Stimulated activated CD4-positive, alpha-beta T cell treated with anti-CD3 and anti-CD28 coated beads, Interleukin-4, amount 100 ng/mL, for 4 hours (primary cell): ENCODE data around the gene CCDC69.
"Not testable (repeated sequence)": the region's sequence is repeated elsewhere in the genome, so short reads cannot be mapped to it uniquely, and the experiment has no call there.

ENCODE experiments used
- DNase-seq, 2 experiments: peaks; one replicate each; pipeline ENCODE4 v3.0.0-alpha.2; 2020

Gene CCDC69

DNA sequence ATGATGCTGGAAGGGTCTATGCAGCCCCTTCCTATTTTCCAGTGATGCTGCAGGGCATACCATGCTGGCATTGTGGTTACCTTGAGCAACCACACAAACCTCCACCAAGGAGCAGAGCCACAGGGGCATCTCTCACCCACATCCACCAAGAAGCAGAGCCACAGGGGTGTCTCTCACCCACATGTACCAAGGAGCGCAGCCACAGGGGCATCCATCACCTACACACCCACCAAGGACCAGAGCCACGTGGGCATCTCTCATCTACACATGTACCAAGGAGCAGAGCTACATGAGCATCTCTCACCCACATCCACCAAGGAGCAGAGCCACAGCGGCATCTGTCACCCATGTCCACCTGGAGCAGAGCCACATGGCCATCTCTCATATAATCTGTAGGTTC is 20.3 kb upstream of the CCDC69 start:
- no peak for DNase-seq

DNA sequence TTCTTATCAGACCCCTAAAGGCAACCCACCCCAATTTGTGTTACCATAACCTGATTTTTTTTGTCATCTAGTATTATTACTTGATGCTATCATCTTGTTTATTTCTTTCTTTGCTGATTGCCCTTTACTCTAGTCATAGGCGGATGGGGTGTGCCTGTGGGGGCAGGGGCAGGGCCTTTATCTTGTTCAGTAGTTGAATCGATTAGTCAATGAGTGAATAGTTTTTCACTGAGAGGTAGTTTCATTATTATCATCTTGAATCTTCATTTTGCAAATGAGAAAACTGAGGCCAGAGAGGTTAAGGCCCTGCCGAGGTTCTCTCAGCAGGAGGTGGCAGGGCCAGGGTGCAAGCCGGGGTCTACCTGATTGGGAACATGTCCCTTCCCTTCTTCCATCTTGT is 19.7 kb upstream of the CCDC69 start:
- DNase-seq: no peak

DNA sequence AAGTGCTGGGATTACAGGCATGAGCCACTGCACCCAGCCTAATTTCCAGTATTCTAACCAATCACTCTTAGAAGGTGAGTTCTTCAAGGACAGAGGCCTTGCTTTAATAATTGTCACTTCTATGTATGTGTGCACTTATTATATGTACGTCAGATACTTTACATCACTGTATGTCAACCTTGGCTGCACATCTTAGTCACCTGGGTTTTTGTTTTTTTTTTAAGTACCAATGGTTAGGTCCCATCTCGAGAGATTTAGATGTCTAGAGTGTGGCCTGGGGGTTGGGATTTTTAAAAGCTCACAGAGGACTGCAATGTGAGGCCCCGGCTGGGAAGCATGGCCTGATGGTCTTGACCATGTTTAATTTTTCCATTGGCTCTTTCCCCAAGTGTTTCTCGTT is 19.2 kb upstream of the CCDC69 start:
- DNase-seq: no peak

DNA sequence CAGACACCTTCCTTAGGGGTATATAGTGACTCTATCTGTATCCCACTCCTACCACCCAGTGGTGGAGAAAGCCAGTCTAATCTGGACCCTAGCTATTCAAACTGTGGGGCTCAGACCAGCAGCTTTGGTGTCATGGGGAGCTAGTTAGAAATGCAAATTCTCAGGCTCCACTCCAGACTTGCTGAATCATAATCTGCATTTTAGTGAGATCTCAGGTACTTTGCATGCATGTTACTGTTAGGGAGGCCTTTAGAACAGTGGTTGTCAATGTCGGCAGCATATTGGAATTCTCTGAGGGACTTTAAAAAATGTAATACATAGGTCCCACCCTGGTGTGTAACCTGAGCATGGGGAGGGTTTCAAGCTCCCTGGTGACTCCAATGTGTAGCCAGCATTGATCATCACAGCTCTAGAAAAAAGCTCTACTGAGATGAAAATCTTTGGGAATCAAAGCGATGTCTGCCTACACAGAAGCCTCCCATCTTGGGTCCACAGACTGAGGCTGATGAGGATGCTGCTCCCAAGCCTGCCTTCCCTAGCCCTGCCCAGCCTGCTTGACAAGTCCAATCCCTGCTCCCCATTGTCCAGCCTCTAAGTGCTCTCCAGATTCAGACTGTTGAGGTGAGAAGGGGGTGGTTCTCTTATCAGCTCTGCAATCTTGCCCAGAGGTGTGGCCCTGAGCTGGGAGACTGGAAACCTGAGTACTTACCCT is 17.2 kb upstream of the CCDC69 start:
- DNase-seq: no peak

DNA sequence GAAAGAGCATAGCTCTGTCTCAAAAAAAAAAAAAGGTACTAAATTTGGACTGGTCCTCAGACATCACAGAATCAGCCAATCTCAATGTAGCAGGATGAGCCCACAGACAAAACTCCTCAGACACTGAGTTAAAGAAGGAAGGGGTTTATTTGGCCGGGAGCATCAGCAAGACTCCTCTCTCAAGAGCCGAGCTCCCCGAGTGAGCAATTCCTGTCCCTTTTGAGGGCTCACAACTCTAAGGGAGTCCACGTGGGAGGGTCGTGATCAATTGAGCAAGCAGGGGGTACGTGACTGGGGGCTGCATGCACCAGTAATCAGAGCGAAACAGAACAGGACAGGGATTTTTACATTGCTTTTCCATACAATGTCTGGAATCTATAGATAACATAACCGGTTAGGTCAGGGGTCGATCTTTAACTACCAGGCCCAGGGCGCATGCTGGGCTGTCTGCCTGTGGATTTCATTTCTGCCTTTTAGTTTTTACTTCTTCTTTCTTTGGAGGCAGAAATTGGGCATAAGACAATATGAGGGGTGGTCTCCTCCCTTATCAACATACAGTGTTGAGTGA is 16.5 kb upstream of the CCDC69 start:
- DNase-seq: not testable (repeated sequence)

DNA sequence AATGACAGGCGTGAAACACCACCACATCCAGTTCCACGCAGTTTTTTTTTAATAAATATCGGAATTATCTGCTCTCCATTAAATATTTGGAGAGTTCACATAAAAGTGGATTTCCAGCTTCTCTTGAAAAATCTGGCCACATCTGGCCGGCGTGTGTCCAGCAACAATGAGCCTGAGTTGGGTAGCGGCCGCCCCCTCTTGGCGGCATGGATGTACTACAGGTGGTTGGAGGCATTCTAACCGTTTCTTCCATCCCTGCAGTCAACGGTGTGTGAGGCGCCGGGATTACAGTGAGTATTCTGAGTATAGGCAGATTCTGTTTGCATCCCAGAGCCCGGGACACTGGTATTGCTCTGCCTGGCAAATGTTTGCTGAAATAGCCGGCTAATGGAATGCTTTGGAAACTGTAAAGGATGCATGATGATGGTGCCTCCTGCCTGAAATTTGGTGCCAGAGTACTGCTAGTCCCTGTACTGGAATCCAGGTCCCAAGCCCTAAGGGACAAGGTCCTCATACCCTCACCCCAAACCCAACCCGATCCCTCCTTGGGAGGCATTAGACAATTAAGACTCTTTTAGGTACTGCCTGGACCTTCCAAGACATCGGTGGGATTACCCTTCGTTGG is 15.5 kb upstream of the CCDC69 start:
- peak; percentile 32 to 57 for DNase-seq

DNA sequence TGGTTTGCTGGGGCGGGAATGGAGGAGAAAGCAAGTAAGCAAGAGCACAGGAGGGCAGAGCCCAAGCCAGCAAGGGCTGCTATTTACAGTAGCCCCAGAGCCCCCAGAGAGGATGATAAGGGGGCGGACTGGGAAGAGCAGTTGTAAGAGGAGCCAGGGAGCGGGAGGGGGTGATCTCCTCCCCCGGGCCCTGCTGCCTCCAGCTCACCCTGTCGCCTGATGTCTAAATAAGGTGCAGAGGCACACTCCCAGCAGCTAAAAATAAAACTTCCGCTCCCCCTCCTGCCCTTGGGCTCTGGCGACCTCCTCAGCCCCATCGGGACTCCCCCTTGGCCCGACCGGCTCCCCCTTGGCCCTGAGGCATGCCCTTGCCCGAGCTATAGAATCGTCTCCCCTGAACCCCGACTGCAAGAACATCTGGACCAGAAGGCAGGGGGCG is 14.4 kb upstream of the CCDC69 start:
- no peak for DNase-seq

DNA sequence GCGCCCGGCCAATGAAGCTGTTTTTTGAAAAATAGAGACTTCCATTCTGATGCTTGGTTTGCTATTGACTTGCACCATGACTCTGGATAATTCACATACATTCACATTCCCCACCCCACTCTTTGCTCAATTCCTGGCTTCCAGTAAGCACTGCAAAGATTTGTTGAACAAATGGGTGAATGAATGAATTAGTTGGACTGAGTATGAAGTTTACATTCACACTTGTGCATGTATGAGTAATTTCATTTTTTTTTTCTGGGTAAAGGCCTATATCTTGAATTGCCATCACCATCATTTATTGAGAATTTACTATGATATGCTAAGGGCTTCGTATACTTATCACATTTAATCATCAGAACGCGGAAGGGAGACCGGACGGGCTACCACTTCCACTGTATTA is 13.8 kb upstream of the CCDC69 start:
- DNase-seq: no peak

DNA sequence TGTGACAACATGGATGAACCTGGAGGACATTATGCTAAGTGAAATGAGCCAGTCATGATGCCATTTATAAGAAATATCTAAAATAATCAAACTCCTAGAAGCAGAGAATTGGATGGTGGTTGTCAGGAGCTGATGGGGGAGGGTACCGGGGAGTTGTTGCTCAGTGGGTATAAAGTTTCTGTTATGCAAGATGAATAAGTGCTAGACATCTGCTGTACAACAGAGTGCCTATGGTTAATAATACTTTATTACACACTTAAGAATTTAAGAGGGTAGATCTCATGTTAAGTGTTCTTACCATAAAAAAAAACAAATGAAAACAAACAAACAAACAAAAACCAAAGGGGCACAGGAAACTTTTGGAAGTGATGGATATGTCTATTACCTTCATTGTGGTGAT is 13.0 kb upstream of the CCDC69 start:
- no peak for DNase-seq

DNA sequence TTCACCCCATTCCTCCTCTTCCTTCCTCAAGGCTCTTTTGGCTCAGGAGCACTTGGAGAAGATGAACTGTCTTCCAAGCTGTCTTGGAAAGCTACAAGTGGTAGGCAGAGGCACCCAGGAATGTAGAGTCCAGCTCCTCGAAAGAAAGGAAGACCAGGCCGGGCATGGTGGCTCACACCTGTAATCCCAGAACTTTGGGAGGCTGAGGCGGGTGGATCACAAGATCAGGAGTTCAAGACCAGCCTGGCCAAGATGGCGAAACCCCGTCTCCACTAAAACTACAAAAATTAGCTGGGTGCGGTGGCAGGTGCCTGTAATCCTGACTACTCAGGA is 11.3 kb upstream of the CCDC69 start:
- DNase-seq: not testable (repeated sequence)

DNA sequence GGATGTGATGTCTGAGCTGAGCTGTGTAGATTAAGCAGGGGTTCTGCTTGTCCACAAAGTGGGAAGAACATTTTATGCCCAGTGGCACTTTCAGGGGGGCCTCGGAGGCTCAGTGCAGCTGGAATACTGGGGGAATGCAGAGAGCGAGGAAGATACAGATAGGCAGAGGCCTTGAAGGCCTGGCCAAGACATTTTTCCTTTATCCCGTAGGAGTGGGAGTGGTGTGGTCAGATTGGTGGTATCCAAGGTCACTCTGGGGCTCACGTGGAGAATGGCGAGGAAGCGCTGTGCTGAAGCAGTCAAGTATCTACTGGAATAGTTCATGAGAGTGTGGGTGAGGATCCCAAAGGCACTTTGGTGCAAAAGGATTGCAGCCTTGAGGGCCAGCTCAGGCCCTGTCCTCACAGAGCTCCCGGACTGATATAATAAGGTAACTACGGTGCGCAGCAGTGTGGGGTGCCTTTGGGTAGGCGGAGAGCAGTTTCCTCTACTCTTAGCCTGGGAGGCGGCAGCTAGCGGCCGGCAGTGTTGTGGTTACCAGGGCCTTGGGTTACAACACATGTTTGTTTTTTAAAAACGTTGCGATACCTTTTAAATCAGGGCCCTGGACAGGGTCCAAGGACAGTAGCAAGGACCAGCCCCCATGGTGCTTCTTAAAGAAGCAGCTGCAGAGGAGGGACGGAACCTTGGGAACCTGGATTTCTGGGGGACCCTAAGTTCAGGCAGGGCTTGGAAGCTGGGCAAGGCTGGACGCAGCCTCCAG is 10.8 kb upstream of the CCDC69 start:
- DNase-seq: no peak

DNA sequence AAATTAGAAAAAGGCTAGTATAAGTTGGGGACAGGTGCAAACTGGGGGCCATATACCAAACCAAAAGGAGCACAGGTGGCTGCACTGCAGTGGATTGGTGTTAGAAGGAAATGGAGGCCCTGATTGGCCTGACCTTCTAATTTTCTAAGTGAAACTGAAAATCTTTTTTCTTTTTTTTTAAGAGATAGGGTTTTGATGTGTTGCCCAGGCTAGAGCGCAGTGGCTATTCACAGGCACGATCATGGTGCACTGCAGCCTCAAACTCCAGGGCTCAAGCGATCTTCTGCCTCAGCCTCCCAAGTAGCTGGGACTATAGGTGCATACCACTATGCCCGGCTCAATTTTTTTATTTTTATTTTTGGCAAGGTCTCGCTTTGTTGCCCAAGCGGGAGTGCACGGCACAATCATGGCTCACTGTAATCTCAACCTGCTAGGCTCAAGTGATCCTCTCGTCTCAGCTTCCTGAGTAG is 9.8 kb upstream of the CCDC69 start:
- no peak for DNase-seq

DNA sequence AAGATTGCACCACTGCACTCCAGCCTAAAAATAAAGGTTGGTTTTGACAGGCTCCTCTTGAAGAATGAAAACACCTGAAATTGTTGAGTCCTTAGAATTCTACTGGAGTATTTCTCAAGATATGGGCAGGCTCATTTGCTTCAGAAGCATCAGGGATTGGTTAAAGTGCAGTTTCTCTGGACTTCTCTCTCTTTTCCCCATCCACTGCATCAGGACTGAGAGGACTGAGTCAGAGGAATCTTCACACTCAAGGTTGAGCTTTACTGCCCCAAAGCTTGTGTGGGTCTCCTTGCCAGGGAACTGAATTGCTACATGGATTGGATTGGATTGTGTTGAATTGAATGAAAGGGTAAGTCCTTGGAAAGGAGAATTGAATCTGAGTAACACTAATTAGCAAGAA is 7.5 kb upstream of the CCDC69 start:
- DNase-seq: no peak

DNA sequence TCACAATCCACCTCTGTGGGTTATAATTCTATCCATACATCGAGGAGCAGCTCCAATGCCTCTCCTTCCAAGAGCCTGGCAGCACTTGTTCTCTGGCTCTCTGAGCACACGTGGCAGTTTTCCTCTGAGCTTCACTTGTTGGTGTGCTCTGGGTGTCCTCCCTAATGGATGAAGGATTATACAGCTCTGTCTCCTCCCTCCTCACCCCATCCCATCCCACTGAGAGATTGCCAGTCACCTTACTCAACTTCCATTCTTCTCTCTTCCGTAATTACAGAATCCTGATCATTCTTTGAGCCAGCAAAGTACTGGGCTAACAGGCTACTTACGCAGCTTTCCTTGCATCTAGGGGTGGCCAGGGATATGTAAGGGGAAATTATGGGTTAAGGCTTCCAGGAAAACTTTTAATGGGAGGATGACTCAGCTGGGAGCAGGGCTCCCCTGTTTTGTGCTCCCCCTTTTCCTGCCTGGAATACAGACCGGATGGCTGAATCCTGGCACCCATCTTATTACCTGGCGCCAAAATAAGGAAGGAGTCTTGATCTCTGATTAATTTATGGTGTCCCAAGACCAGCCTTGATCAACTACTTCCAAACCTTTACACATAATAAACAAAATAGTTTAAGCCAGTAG is 6.3 kb upstream of the CCDC69 start:
- DNase-seq: no peak

DNA sequence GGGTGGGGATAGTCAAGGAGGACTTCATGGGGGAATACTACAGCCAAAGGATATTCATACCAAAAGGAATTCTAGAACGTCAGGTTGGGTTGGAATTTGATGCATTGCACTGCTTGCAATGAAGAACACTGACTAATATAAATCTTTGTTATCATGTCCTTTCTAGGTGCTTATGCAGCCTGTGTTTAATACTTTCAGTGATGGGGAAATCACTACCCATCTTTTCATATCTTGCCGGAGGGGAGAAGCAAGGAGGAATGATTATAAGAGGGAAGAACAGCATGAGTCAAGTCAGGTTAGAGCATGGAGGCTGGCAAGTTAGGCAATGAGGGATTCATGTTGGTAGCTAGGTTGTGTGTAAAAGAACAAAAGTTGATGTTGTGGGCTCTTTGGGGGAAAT is 5.1 kb upstream of the CCDC69 start:
- DNase-seq: no peak

DNA sequence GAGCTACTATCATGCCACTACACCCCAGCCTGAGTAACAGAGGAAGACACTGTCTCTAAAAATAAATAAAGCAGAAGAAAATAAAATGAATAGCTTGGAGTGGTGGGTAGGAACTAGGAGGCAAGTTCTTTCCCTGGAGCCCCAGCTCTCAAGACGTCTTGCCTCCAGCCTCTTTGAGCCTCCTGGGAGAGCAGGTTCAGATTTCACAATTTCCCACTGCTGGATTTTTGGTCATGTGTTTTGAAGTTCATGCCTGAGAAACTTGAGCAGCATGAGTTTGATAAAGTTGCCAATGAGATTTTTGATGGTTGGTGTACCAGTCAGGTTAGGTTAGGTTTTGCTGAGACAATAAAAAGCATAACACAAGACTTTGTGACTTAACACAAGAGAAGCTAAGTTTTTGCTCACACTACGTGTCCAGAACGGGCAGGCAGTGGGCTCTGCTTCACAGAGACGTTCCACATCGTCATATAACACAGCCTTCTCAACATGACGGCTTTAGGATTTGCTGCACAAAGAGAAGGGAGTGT is 4.1 kb upstream of the CCDC69 start:
- DNase-seq: no peak

DNA sequence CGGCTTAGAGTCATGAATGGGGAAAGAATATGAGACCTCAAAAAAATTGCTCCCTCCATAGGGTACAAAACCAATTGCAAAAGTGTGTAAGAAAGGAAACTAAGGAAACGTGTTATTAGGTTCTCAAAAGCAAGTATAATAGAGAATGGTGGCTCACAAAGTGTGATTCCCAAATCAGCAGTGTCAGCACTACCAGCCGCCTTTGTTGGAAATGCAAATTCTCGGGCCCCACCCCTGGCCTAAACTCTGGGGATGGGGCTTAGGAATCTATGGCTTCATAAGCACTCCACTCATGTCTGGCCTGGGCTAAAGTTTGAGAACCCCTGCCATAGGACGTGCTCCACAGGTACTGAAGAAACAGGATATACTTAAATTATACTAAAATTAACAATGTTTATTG is 1.6 kb upstream of the CCDC69 start:
- DNase-seq: no peak

DNA sequence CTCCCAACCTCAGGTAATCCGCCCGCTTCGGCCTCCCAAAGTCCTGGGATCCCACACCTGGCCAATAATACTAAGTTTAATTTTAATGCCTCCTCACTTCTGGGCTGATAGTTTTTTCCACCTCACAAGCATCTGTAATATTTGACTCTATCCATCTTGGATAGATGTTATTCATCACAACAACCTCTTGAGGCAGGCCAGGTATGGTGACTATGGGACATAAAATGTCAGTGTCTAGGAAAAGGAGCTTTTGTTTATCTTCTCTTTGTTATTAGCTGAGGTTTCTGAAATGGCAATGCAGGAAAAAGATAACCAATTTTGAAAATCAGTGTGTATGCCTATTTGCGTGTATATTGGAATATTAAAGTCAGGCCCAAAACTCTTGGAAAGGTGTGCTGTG is 1.2 kb upstream of the CCDC69 start:
- no peak for DNase-seq

DNA sequence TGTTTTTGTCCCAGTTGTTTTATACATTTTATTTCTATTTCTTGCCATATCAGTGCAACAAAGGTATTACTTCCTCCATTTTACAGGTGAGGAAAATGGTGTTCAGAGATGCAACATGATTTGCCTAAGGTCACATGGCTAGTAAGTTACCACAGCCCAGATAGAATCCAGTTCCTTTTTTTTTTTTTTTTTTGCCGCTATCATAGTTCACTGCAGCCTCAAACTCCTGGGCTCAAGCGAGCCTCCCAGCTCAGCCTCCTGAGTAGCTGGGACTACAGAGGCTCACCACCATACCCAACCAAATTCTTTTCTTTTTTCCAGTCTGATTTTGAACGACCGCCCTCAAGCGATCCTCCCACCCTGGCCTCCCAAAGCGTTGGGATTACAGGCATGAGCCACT is 480 bp upstream of the CCDC69 start:
- DNase-seq: no peak

DNA sequence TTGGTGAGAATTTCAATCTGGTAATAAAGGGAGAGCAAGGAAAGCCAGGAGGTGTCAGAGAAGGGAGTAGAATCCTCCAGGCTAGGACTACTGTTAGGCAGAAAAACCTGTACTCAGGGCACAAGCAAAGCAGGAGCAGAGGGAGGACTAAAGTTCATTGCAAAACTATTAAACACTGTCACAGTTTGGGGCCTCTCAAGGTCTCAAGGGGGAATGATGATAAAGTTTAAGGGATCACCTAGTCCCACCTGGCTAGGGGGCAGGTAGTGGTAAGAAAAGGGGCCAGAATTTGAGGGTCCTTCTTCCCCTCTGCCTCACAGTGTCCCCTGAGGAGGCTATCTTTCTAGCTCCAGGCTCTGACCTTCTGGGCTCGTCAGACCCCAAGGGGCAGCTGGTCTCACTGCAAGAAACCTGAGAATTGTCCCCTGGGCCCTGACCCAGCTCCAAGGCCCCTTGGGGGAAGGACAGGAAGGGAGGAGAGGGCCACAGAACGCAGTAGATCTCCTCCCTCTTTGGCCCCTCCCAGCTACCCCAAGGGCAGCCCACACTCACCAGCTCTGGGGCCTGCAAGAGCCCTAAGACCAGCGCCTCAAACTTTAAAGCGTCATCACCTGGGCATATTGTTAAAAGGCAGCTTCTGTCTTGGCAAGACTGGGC is 974 bp downstream of the CCDC69 start:
- no peak for DNase-seq

DNA sequence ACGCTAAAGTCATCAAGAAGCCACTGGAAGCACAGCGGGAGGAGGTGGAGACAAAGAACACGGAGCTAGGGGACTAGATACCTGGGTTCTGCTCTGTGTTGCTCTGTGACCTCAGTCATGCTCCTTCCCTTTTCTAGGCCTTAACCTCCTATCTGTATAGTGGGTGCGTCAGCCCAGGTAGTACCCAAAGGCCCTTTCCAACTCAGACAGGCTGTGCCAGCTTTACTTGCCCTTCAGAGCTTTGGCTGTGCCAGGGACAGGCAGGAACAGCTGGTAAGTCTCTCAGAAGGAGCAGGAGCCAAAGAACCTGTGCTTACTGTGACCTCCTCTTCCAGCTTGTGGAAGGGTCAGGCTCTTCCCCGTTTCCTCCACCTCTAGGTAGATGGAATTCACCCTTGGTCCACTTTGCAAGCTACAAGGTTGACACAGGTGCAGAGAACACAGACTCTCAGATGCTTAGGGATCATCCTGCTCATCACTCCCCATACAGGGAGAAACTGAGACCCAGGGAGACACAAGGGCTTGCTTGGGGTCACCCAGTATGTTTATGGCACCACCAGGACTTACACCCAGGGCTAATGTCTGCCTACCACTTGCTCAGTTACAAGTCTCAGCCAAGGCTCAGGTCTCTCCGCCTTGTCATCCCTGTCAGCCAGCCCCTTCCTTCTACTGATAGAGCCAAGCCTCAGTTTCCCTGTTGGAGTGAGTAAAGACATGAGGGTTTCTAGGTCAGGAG is 1.7 kb downstream of the CCDC69 start:
- DNase-seq: no peak

DNA sequence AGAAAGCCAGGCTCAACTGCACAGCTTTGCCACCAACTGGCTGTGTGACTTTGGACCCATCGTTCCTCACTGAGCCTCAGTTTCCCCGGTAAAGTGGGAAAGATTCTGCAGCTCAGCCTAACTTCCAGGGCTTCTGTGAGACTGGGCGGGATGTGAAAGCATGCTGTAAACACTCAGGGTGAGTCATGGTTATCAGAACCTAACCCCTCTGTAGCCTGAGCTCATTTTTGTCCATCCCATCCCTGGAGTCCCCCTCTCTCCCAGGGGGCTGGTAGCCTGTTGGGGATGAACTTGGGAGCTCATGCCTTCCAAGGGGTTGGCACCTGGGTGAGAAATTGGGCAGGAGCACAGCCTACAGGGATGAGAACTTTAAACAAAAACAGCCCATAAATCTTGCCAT is 2.3 kb downstream of the CCDC69 start:
- no peak for DNase-seq
